Liver (tissue), 9 donors: ENCODE results near the gene ZNF536. TPM values are rescaled to one million over a fixed set of nuclear protein-coding genes. Genes with fewer than 3 reads are reported as not detected.

Source experiments
- DNase-seq: peaks from one replicate; pipeline ENCODE4 v3.0.0-alpha.2; 2017; ENCODE audit warnings: low spot score
- H3K27ac ChIP-seq, 2 donors: one replicate each; pipeline ENCODE4 v1.7.0; 2013; ENCODE audit warnings: inconsistent platforms in 2 of 2, low read length in 2 of 2, control low read depth in 1 of 2, low read depth in 1 of 2, mild to moderate bottlenecking in 1 of 2
- H3K27me3 ChIP-seq, 4 donors: one replicate each; pipeline versions ENCODE4 v1.6.1 to v1.7.0; 2013; ENCODE audit warnings: low read length in 3 of 4, inconsistent platforms in 1 of 4, mild to moderate bottlenecking in 1 of 4, moderate library complexity in 1 of 4; ENCODE audit not compliant: control insufficient read depth in 4 of 4, insufficient read depth in 4 of 4
- H3K36me3 ChIP-seq, 4 donors: one replicate each; pipeline versions ENCODE4 v1.6.1 to v1.7.0; 2013; ENCODE audit warnings: low read length in 3 of 4, mild to moderate bottlenecking in 3 of 4, low read depth in 1 of 4, moderate library complexity in 1 of 4; ENCODE audit not compliant: control insufficient read depth in 4 of 4, insufficient read depth in 3 of 4
- H3K4me1 ChIP-seq, 4 donors: one replicate each; pipeline versions ENCODE4 v1.6.1 to v1.7.0; 2013; ENCODE audit warnings: low read length in 3 of 4, mild to moderate bottlenecking in 3 of 4, moderate library complexity in 1 of 4; ENCODE audit not compliant: control insufficient read depth in 4 of 4, insufficient read depth in 4 of 4
- H3K4me3 ChIP-seq, 3 donors: one replicate each; pipeline versions ENCODE4 v1.6.1 to v1.7.0; 2013; ENCODE audit warnings: low read length in 3 of 3, control low read depth in 1 of 3, low read depth in 1 of 3, mild to moderate bottlenecking in 1 of 3
- H3K9ac ChIP-seq, 2 donors: one replicate each; pipeline ENCODE4 v1.7.0; 2013; ENCODE audit warnings: low read length in 2 of 2, mild to moderate bottlenecking in 2 of 2, moderate library complexity in 2 of 2, control low read depth in 1 of 2, low read depth in 1 of 2
- H3K9me3 ChIP-seq, 4 donors: one replicate each; pipeline versions ENCODE4 v1.6.1 to v1.7.0; 2013; ENCODE audit warnings: low read length in 3 of 4; ENCODE audit not compliant: control insufficient read depth in 4 of 4
- ATF3 ChIP-seq: IDR thresholded peaks from 2 replicates; pipeline ENCODE4 v1.6.1; 2016; ENCODE audit warnings: antibody characterized with exemption
- CTCF ChIP-seq: fragments of 150-350 bp; IDR thresholded peaks from 2 replicates; pipeline ENCODE4 v1.5.1; 2017; ENCODE audit warnings: improper control_type of control experiment, low read depth, low read length; ENCODE audit not compliant: missing input control
- EGR1 ChIP-seq, 2 donors: IDR thresholded peaks; 2 replicates each; pipeline ENCODE4 v1.6.1; 2016 to 2018; ENCODE audit warnings: antibody characterized with exemption in 2 of 2, low read depth in 2 of 2
- FOXA1 ChIP-seq: IDR thresholded peaks from 2 replicates; pipeline ENCODE4 v1.6.1; 2016; ENCODE audit warnings: antibody characterized with exemption
- FOXA2 ChIP-seq: IDR thresholded peaks from 2 replicates; pipeline ENCODE4 v1.6.1; 2016; ENCODE audit warnings: antibody characterized with exemption
- GABPA ChIP-seq, 2 donors: IDR thresholded peaks in 1 of 2; conservative IDR thresholded peaks in 1 of 2; 2 replicates each; pipeline ENCODE4 v1.6.1; 2016; ENCODE audit warnings: antibody characterized with exemption in 2 of 2, mild to moderate bottlenecking in 1 of 2, moderate library complexity in 1 of 2
- HNF4G ChIP-seq: IDR thresholded peaks from 2 replicates; pipeline ENCODE4 v1.6.1; 2016; ENCODE audit warnings: antibody characterized with exemption
- JUND ChIP-seq, 2 donors: IDR thresholded peaks; 2 replicates each; pipeline ENCODE4 v1.6.1; 2016; ENCODE audit warnings: antibody characterized with exemption in 2 of 2
- MAX ChIP-seq: IDR thresholded peaks from 2 replicates; pipeline ENCODE4 v1.6.1; 2016; ENCODE audit warnings: antibody characterized with exemption
- REST ChIP-seq: IDR thresholded peaks from 2 replicates; pipeline ENCODE4 v1.6.1; 2016; ENCODE audit warnings: antibody characterized with exemption, mild to moderate bottlenecking
- RXRA ChIP-seq, 2 donors: IDR thresholded peaks; 2 replicates each; pipeline ENCODE4 v1.6.1; 2017 to 2018; ENCODE audit warnings: antibody characterized with exemption in 2 of 2, mild to moderate bottlenecking in 1 of 2
- SP1 ChIP-seq: IDR thresholded peaks from 2 replicates; pipeline ENCODE4 v1.6.1; 2018; ENCODE audit warnings: antibody characterized with exemption, mild to moderate bottlenecking
- YY1 ChIP-seq: IDR thresholded peaks from 2 replicates; pipeline ENCODE4 v1.6.1; 2016; ENCODE audit warnings: antibody characterized with exemption, mild to moderate bottlenecking
- WGBS: extraction: QIAGEN DNeasy Blood & Tissue Kit; methylation state at CpG from one replicate; pipeline ENCODE4 v1.1.7; 2013; 5-methylcytosine and 5-hydroxymethylcytosine counted together
- polyA plus RNA-seq, 2 donors: library from polyadenylated mRNA; stranded (reverse) in 1 of 2; unstranded in 1 of 2; fragments of 200-250 nt in 1 of 2; fragments of >200 nt in 1 of 2; fragmentation: Nextera tagmentation in 1 of 2; extraction: Ambion mirVana in 1 of 2; gene quantifications; one replicate each; pipeline versions ENCODE4 v1.2.1 to v1.2.3, GENCODE V29; 2013 to 2015
- total RNA-seq, 2 donors: library from RNA; depleted of rRNA; stranded (reverse); fragments of >200 nt; gene quantifications; one replicate each; pipeline ENCODE4 v1.2.3, GENCODE V29; 2014
- donor health status: healthy.
- donor health status: healthy.
- donor health status: healthy.
- donor health status: healthy.
- donor health status: healthy.

ZNF536 gene
- total and polyA plus RNA-seq, 4 donors: 0.02 to 0.17 (median 0.08) TPM

GRCh38 chr19:30564551-30565011 lies 192.4 kb downstream of the ZNF536 start:
- H3K9ac ChIP-seq: no peak overlapping the region
- no peak overlapping the region for H3K27ac ChIP-seq
- H3K4me3 ChIP-seq: no peak overlapping the region
- TF ChIP-seq MAX (no peak), GABPA (IDR thresholded peaks at IDR 0.05 in 1 of 2, conservative IDR thresholded peaks at IDR 0.05 in 1 of 2) (no peak), HNF4G (no peak), EGR1 (IDR thresholded peaks at IDR 0.05; ENCODE audit: low read depth in 2 of 2) (no peak), FOXA1 (no peak), SP1 (no peak), ATF3 (no peak), RXRA (IDR thresholded peaks at IDR 0.05) (no peak), CTCF (no peak)
- H3K36me3 ChIP-seq: no peaks in the 10 kb centered on the region
- peaks cover 0 to 6% (median 0%) of the 10 kb centered on the region in 4 donors for H3K27me3 ChIP-seq
- no peaks in the 10 kb centered on the region for H3K9me3 ChIP-seq
- 64% methylated on average over 11 of the region's 11 CpGs for WGBS
- no peak for DNase-seq
- H3K4me1 ChIP-seq: no peaks in the 10 kb centered on the region

- Histone ChIP-seq H3K36me3 (no peaks in the 10 kb centered on the region), H3K27ac (no peak overlapping the region), H3K9ac (no peak overlapping the region), H3K9me3 (no peaks in the 10 kb centered on the region), H3K4me1 (no peaks in the 10 kb centered on the region), H3K27me3 (peaks cover 0 to 6% (median 0%) of the 10 kb centered on the region in 4 donors), H3K4me3 (no peak overlapping the region)
- TF ChIP-seq SP1: no peak
- TF ChIP-seq GABPA (IDR thresholded peaks at IDR 0.05 in 1 of 2, conservative IDR thresholded peaks at IDR 0.05 in 1 of 2): no peak
- TF ChIP-seq ATF3: no peak
- no peak for TF ChIP-seq MAX
- WGBS: 65% methylated on average over 5 of the region's 5 CpGs
- no peak for DNase-seq
Measured at GRCh38 chr19:30565636-30566035, 193.5 kb downstream of the ZNF536 start.

- WGBS: 82% methylated on average over 22 of the region's 22 CpGs
- H3K4me1 ChIP-seq: no peaks in the 10 kb centered on the region
- no peak overlapping the region for H3K9ac ChIP-seq
- H3K9me3 ChIP-seq: no peaks in the 10 kb centered on the region
- H3K36me3 ChIP-seq: no peaks in the 10 kb centered on the region
- H3K4me3 ChIP-seq: no peak overlapping the region
- DNase-seq: no peak
- no peak overlapping the region for H3K27ac ChIP-seq
- H3K27me3 ChIP-seq: peaks cover 0 to 2% (median 0%) of the 10 kb centered on the region in 4 donors
- TF ChIP-seq EGR1 (IDR thresholded peaks at IDR 0.05; ENCODE audit: low read depth in 2 of 2) (no peak), YY1 (no peak), HNF4G (no peak), JUND (IDR thresholded peaks at IDR 0.05) (no peak), MAX (no peak), FOXA2 (no peak), CTCF (no peak), SP1 (no peak), REST (no peak), GABPA (IDR thresholded peaks at IDR 0.05 in 1 of 2, conservative IDR thresholded peaks at IDR 0.05 in 1 of 2) (no peak)
Measured at GRCh38 chr19:30566681-30567420, 194.7 kb downstream of the ZNF536 start.
